GM20431 (cell line): ENCODE results near the gene ISM2.
"Not testable (repeated sequence)": the region's sequence is repeated elsewhere in the genome, so short reads cannot be mapped to it uniquely, and the experiment has no call there.

Experiments
- in situ Hi-C: fragments of 300-500 bp; cut with MseI, MboI; formaldehyde crosslinking; loops from one replicate; pipeline ENCODE4 v1.15.0; 2020; ENCODE audit warnings: low sequenced_read_pairs; ENCODE audit not compliant: unreplicated experiment

ISM2 gene

DNA sequence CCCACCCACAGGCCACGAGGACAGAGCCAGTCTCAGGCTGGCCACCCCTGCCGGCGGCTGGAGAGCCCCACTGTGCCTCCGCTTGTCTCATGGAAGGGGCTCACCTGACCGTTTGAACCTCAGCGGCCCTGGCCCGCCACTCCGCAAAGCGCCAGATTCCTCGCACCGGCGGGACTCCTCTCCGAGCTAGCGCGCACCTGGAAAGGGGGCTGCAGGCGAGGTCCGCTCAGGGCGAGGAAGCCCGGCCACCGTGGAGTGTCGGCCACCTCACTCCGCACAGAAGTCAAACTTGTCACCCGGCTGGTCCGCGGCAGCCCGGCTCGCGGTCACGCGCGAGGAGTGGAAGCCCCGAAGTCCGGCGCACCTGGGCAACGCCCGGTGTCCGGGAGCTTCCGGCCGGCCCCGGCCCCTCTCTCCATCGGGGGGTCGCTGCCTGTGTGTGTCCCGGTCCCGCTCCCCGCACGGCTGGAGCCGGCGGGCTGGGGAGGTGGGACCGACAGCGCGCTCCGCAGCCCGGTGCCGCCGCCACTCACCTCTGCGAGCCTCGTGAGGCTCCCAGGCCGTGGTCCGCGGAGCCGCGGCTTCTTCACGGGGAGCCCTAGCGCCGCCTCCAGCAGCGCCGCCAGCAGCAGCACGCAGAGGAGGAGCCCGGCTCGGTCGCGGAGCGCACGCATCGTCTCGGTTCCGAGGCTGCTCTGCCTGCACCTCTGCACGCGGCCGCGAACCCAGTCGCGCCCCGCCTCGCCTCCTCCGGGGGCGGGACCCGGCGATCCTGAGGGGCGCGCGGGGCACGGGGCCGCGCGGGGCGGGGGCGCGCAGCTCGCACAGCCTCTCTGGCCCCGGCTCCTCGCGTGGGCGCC, at the start of gene ISM2:
Gene ISM2 (minus strand): TSS at position 697 of the 860 bp plus-strand sequence. CDS start 23 bp downstream, at position 674.
- in situ Hi-C loops, result no loop called here

DNA sequence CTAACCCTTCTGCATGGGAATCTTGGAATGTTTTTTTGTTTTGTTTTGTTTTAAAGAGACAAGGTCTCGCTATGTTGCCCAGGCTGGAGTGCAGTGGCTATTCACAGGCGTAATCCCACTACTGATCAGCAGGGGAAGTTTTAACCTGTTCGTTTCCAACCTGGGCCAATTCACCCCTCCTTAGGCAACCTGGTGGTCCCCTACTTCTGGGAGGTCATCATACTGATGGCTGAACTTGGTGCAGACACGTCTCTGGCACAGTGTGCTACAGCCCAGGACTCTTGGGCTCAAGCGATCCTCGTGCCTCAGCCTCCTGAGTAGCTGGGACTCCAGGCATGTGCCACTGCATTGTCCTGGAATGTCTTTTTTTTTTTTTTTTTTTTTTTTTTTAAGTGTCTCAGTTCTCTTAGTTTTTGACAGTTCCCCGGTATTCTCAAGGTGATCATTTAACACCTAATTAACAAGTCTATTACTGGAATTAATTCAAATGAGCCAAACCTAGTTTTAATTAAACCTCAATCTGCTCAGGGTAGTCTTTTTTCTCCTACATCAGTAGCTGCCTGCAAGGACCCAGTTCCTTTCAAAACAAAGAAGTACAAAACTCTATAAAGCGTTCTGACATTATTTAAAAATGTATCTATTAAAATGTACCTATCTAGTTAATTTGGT, 49.0 kb upstream of the ISM2 start:
- in situ Hi-C loops, result no loop called here

DNA sequence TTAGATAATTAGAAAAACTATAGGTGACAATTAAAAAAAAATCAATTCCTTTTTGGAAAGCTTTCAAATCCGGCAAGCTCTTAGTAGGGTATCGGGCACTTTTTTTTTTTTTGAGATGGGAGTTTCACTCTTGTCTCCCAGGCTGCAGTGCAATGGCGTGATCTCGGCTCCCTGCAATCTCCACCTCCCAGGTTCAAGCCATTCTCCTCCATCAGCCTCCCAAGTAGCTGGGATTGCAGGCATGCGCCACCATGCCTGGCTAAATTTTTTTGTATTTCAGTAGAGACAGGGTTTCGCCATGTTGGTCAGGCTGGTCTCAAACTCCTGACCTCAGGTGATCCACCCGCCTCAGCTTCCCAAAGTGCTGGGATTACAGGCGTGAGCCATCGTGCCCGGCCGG, 46.6 kb upstream of the ISM2 start:
- in situ Hi-C loops, result not testable (repeated sequence)

- in situ Hi-C loops, result no loop called here
Observed at GRCh38 chr14:77544571-77544970, 46.0 kb upstream of the ISM2 start.

GRCh38 chr14:77543637-77544334, 45.2 kb upstream of the ISM2 start:
- in situ Hi-C loops, result no loop called here

DNA sequence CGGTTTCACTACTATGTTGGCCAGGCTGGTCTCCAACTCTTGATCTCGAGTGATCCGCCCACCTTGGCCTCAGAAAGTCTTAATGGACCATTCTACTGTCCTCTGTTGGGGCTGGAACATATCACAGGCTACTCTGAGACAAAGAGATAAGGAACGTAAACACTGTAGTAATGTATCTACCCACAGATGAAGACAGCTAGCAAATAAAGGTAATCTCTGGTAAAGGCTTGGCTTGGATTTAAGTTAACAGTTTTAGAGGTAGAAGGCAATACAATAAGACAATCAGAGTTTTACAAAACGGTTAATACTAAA, 44.6 kb upstream of the ISM2 start:
- in situ Hi-C loops, result no loop called here

- in situ Hi-C loops, result no loop called here
Observed at GRCh38 chr14:77542421-77543239, 44.0 kb upstream of the ISM2 start.

GRCh38 chr14:77541905-77542304, 43.3 kb upstream of the ISM2 start:
- in situ Hi-C loops, result no loop called here

GRCh38 chr14:77536951-77537350, 38.3 kb upstream of the ISM2 start:
- in situ Hi-C loops, result not testable (repeated sequence)

- in situ Hi-C loops, result no loop called here
Observed at GRCh38 chr14:77531071-77531470, 32.5 kb upstream of the ISM2 start.

DNA sequence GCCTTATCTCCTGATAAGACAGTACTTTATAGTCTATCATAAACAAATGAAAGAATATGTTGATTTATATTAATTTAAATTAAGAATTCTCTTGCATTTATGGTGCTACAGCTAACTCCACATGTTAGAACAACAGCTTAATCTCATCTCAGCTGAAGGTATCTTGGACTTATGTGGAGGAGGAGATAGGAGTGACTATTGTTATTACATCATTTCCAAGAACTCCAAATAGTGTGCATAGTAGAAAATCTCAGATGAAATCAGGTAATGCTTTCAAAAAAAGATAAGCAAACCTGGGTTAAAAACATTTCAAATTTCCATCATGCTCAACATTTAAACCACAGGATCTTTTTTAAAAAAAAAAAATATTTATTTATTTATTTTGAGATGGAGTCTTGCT, 31.3 kb upstream of the ISM2 start:
- in situ Hi-C loops, result no loop called here

GRCh38 chr14:77529213-77529612, 30.6 kb upstream of the ISM2 start:
- in situ Hi-C loops, result no loop called here

- in situ Hi-C loops, result not testable (repeated sequence)
Observed at GRCh38 chr14:77528701-77529100, 30.1 kb upstream of the ISM2 start.

GRCh38 chr14:77526266-77526665, 27.6 kb upstream of the ISM2 start:
- in situ Hi-C loops, result no loop called here

GRCh38 chr14:77524536-77524935, 25.9 kb upstream of the ISM2 start:
- in situ Hi-C loops, result no loop called here

DNA sequence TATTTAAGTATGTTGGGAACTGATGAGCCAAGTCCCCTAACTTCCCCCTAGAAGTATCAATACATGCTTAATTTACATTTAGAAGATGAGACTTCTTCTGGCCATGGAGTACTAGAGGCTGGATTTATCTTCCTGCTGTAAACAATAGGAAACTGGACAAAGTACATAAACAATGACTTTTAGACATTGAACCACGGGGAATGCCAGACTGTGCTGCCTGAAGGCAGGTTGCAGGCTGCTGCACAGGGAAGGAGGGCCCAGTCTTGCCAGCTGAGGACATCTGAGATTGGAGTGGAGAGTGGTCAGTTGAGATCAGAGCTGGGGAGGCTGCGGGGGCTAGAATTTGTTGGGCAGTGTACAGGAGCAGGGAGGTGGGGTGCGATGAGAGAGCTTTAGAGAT, 24.5 kb upstream of the ISM2 start:
- in situ Hi-C loops, result no loop called here

DNA sequence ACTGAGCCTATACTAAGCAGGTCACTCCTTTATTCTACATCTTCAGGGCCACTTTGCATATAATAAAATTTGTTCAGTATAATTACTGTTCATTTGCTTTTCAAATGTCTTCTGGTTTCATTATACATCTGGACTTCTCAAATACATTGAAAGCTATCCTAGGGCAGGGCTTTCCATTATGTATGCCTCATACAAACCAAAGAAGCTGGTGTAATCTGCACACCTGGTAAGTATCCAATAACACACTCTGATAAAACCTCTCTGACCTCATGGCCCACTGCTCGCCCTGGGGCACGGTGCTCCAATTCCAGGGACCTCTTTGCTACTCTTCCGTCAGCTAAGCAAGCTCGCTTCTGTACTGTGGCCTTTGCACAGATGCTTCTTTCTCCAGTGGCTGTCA, 21.9 kb upstream of the ISM2 start:
- in situ Hi-C loops, result no loop called here

DNA sequence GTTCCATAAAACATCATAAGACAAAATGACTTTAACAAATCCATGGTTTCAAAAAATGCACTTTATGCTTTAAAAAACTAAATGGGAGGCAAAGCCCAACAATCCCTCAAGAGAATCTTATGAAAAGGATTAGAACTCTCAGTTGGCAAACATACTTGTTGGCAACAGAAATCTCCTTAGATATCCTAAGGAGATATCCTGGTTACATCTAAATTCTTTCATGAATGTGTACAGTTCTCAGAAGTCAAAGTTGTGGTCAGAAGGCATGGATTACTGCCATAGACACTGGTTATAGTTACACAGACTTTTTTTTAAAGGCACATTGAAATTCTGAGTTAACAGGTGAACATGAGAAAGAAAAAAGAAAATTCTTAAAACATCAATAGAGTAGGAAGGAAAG, 17.5 kb upstream of the ISM2 start:
- in situ Hi-C loops, result no loop called here

- in situ Hi-C loops, result no loop called here
Observed at GRCh38 chr14:77511486-77512162, 13.0 kb upstream of the ISM2 start.

GRCh38 chr14:77509366-77509765, 10.8 kb upstream of the ISM2 start:
- in situ Hi-C loops, result no loop called here
